DOHH2 (cell line): Measurements from ENCODE around the gene AIDA.

Experiments
- H3F3A ChIP-seq: fragments of 200-600 bp; sonication (generic), shearing (Covaris generic); 2 replicates; pipeline ENCODE4 v1.6.0; 2016; ENCODE audit warnings: antibody characterized with exemption, mild to moderate bottlenecking; ENCODE audit not compliant: control insufficient read depth, insufficient read depth
- H3K27ac ChIP-seq: fragments of 200-600 bp; sonication (generic); 2 replicates; pipeline ENCODE4 v1.5.1; 2014; ENCODE audit warnings: low read depth, mild to moderate bottlenecking, low read length, moderate library complexity
- H3K27me3 ChIP-seq: fragments of 200-600 bp; sonication (generic); 2 replicates; pipeline ENCODE4 v1.6.1; 2014; ENCODE audit warnings: mild to moderate bottlenecking, low read length, mixed read lengths; ENCODE audit not compliant: control insufficient read depth
- H3K36me3 ChIP-seq: fragments of 200-600 bp; sonication (generic); 2 replicates; pipeline ENCODE4 v1.6.1; 2014; ENCODE audit warnings: mild to moderate bottlenecking, low read length, moderate library complexity, mixed read lengths; ENCODE audit not compliant: control insufficient read depth
- H3K4me1 ChIP-seq: fragments of 200-600 bp; sonication (generic); 2 replicates; pipeline ENCODE4 v1.6.1; 2014; ENCODE audit warnings: mild to moderate bottlenecking, low read length, mixed read lengths; ENCODE audit not compliant: control insufficient read depth
- H3K4me2 ChIP-seq: fragments of 200-600 bp; sonication (generic); 2 replicates; pipeline ENCODE4 v1.6.0; 2014; ENCODE audit warnings: mild to moderate bottlenecking, low read length, moderate library complexity
- H3K4me3 ChIP-seq: fragments of 200-600 bp; sonication (generic); 2 replicates; pipeline ENCODE4 v1.5.1; 2014; ENCODE audit warnings: mild to moderate bottlenecking, low read length, mixed read lengths
- H3K79me2 ChIP-seq: fragments of 200-600 bp; sonication (generic); 2 replicates; pipeline ENCODE4 v1.6.1; 2014; ENCODE audit warnings: mild to moderate bottlenecking, low read length, mixed read lengths; ENCODE audit not compliant: control insufficient read depth
- H3K9me2 ChIP-seq: fragments of 200-600 bp; sonication (generic); replicated peaks from 2 replicates; pipeline ENCODE4 v1.6.1; 2014; ENCODE audit warnings: mild to moderate bottlenecking, low read length, mixed read lengths; ENCODE audit not compliant: control insufficient read depth
- H3K9me3 ChIP-seq: fragments of 200-600 bp; sonication (generic); 2 replicates; pipeline ENCODE4 v1.6.1; 2014; ENCODE audit warnings: antibody characterized with exemption, low read length, mixed read lengths; ENCODE audit not compliant: control insufficient read depth, insufficient read depth
- H4K20me1 ChIP-seq: fragments of 200-600 bp; sonication (generic); 2 replicates; pipeline ENCODE4 v1.6.0; 2014; ENCODE audit warnings: low read depth, mild to moderate bottlenecking, antibody characterized with exemption, low read length, moderate library complexity; ENCODE audit not compliant: control insufficient read depth, insufficient read depth
- CTCF ChIP-seq: fragments of 200-600 bp; sonication (generic); IDR thresholded peaks from one replicate; pipeline ENCODE4 v1.5.1; 2014; ENCODE audit warnings: antibody characterized with exemption, mild to moderate bottlenecking, low read depth, low read length; ENCODE audit not compliant: poor library complexity, severe bottlenecking
- EZH2phosphoT487 ChIP-seq: fragments of 200-600 bp; sonication (generic); IDR thresholded peaks from 2 replicates; pipeline ENCODE4 v1.6.1; 2017; ENCODE audit warnings: borderline replicate concordance, mild to moderate bottlenecking, antibody characterized with exemption, low read length, moderate library complexity, mixed read lengths

Gene AIDA

GRCh38 chr1:222728746-222729145, 16.5 kb upstream of the AIDA start:
- H3K27me3 ChIP-seq = no peaks in the 10 kb centered on the region

GRCh38 chr1:222716393-222716792, 4.1 kb upstream of the AIDA start:
- Histone ChIP-seq H3F3A (peaks cover 11% of the 10 kb centered on the region), H3K4me3 (no peak overlapping the region), H3K4me1 (peaks cover 5% of the 10 kb centered on the region), H3K27ac (no peak overlapping the region), H3K9me2 (no peaks in the 10 kb centered on the region), H3K4me2 (no peak overlapping the region), H3K36me3 (peaks cover 66% of the 10 kb centered on the region), H3K79me2 (peaks cover 28% of the 10 kb centered on the region), H4K20me1 (no peaks in the 10 kb centered on the region), H3K27me3 (no peaks in the 10 kb centered on the region), H3K9me3 (no peaks in the 10 kb centered on the region)
- TF ChIP-seq EZH2phosphoT487 (no peak), CTCF (no peak)

More at GRCh38 chr1:222728746-222729145, 16.5 kb upstream of the AIDA start:
- Histone ChIP-seq H3K9me2 (no peaks in the 10 kb centered on the region), H4K20me1 (no peaks in the 10 kb centered on the region), H3K79me2 (no peaks in the 10 kb centered on the region), H3K4me1 (peaks cover 42% of the 10 kb centered on the region), H3K27ac (no peak overlapping the region), H3K4me2 (no peak overlapping the region), H3K9me3 (no peaks in the 10 kb centered on the region), H3K4me3 (no peak overlapping the region), H3K36me3 (peaks cover 74% of the 10 kb centered on the region), H3F3A (peaks cover 23% of the 10 kb centered on the region)
- TF ChIP-seq EZH2phosphoT487 (no peak), CTCF (no peak)

- peak overlapping the region; percentile 91 for H3K27ac ChIP-seq
- H4K20me1 ChIP-seq = no peaks in the 10 kb centered on the region
- peak overlapping the region; percentile 75 for H3K4me2 ChIP-seq
- peaks cover 52% of the 10 kb centered on the region for H3K36me3 ChIP-seq
- peaks cover 16% of the 10 kb centered on the region for H3K4me1 ChIP-seq
- H3K27me3 ChIP-seq = no peaks in the 10 kb centered on the region
- peaks cover 11% of the 10 kb centered on the region for H3F3A ChIP-seq
- H3K9me2 ChIP-seq = no peaks in the 10 kb centered on the region
- TF ChIP-seq EZH2phosphoT487 (no peak), CTCF (peak; percentile 25)
- H3K4me3 ChIP-seq = peak overlapping the region; percentile 82
- peaks cover 59% of the 10 kb centered on the region for H3K79me2 ChIP-seq
- H3K9me3 ChIP-seq = no peaks in the 10 kb centered on the region
Observed at GRCh38 chr1:222713091-222713961, 1.0 kb upstream of the AIDA start.
